K562 (cell line): ENCODE results near the gene RIPK4. TPM values are rescaled to one million over a fixed set of nuclear protein-coding genes. Genes with fewer than 3 reads are reported as not detected.

ENCODE experiments used
- ATAC-seq: fragments of 200-7000 bp; cut with Tn5 transposase; 3 replicates; pipeline ENCODE4 v1.9.1; 2020; ENCODE audit warnings: moderate library complexity
- BruUV-seq: library from RNA; stranded (reverse); fragments of 400-500 nt; replicated peaks from 2 replicates; lab custom pipeline; 2021; lab: Mats Ljungman, UMichigan
- CTCF ChIA-PET: fragments of 300-600 bp; formaldehyde crosslinking; extraction: SDS; loops from one replicate; lab custom pipeline; 2021; ENCODE audit warnings: low intra/inter-chr PET ratio; lab: Yijun Ruan, JAX
- POLR2A ChIA-PET: fragments of 300-600, 350-650 bp; sonication (Branson Sonifier 250); formaldehyde crosslinking; extraction: SDS; loops from one replicate; lab custom pipeline; 2021; ENCODE audit warnings: antibody characterized with exemption, inconsistent platforms; lab: Yijun Ruan, JAX
- DNase-seq, 4 experiments: peaks; one replicate each; pipeline versions ENCODE4 v3.0.0 to v3.0.0-alpha.2; 2011 to 2018; ENCODE audit warnings: low spot score in 3 of 4, mixed read lengths in 3 of 4; ENCODE audit errors: extremely low read depth in 1 of 4
- FAIRE-seq: peaks from 2 replicates; lab custom pipeline; 2011; peaks lifted over from hg19 to GRCh38; lab: Jason Lieb, UNC
- H2AFZ ChIP-seq: 2 replicates; pipeline ENCODE4 v1.6.0; 2011; ENCODE audit warnings: low read depth, low read length, control low read depth, inconsistent platforms
- H3K27ac ChIP-seq: fragments of 200-600 bp; 3 replicates; pipeline ENCODE4 v1.8.0; 2011; ENCODE audit warnings: low read depth, mild to moderate bottlenecking, control low read depth, inconsistent platforms, low read length, moderate library complexity, mixed read lengths; ENCODE audit errors: extremely low read depth
- H3K27me3 ChIP-seq, 2 experiments: fragments of 300-600 bp in 1 of 2; 2 replicates in 1 of 2; 3 replicates in 1 of 2; pipeline versions ENCODE4 v1.6.0 to v1.8.0; 2011; ENCODE audit warnings: inconsistent platforms in 2 of 2, low read length in 2 of 2, mild to moderate bottlenecking in 1 of 2, mixed read lengths in 1 of 2, moderate library complexity in 1 of 2; ENCODE audit not compliant: control insufficient read depth in 2 of 2, insufficient read depth in 2 of 2
- H3K36me3 ChIP-seq: fragments of 300-600 bp; 3 replicates; pipeline ENCODE4 v1.8.0; 2011; ENCODE audit warnings: mild to moderate bottlenecking, low read length, inconsistent platforms; ENCODE audit not compliant: control insufficient read depth, insufficient read depth
- H3K4me1 ChIP-seq, 2 experiments: fragments of 200-600 bp in 1 of 2; replicated peaks in 1 of 2; 2 replicates in 1 of 2; 3 replicates in 1 of 2; pipeline versions ENCODE4 v1.5.1 to v1.8.0; 2011; ENCODE audit warnings: inconsistent platforms in 2 of 2, low read length in 2 of 2, mild to moderate bottlenecking in 1 of 2, mixed read lengths in 1 of 2, moderate library complexity in 1 of 2; ENCODE audit not compliant: control insufficient read depth in 2 of 2, insufficient read depth in 2 of 2
- H3K4me2 ChIP-seq: 2 replicates; pipeline ENCODE4 v1.6.1; 2011; ENCODE audit warnings: low read length, control low read depth, inconsistent platforms, mixed read lengths; ENCODE audit not compliant: insufficient read depth
- H3K4me3 ChIP-seq: fragments of 200-600 bp; sonication (generic), shearing (Covaris generic); 2 replicates; pipeline ENCODE4 v1.5.1; 2016; ENCODE audit warnings: control low read depth, inconsistent platforms
- H3K79me2 ChIP-seq: fragments of 200-600 bp; 3 replicates; pipeline ENCODE4 v1.8.0; 2011; ENCODE audit warnings: low read length, inconsistent platforms; ENCODE audit not compliant: control insufficient read depth, insufficient read depth
- H3K9ac ChIP-seq, 2 experiments: 2 replicates each; pipeline versions ENCODE4 v1.6.0 to v1.6.1; 2011; ENCODE audit warnings: low read depth in 2 of 2, low read length in 2 of 2, control low read depth in 1 of 2, inconsistent platforms in 1 of 2, mild to moderate bottlenecking in 1 of 2, mixed read lengths in 1 of 2; ENCODE audit not compliant: insufficient read depth in 1 of 2
- H3K9me1 ChIP-seq: one replicate; pipeline ENCODE4 v1.6.0; 2011; ENCODE audit warnings: inconsistent platforms, mild to moderate bottlenecking, low read length, moderate library complexity; ENCODE audit not compliant: control insufficient read depth, insufficient read depth
- H3K9me3 ChIP-seq: replicated peaks from 2 replicates; pipeline ENCODE4 v1.5.1; 2011; ENCODE audit warnings: low read depth, low read length, inconsistent platforms; ENCODE audit not compliant: control insufficient read depth, insufficient read depth
- H4K20me1 ChIP-seq: replicated peaks from 2 replicates; pipeline ENCODE4 v1.6.1; 2011; ENCODE audit warnings: low read length, inconsistent platforms, mixed read lengths; ENCODE audit not compliant: control insufficient read depth, insufficient read depth
- ARHGAP35 ChIP-seq: fragments of 450-650 bp; IDR thresholded peaks from 2 replicates; pipeline ENCODE4 v1.6.1; 2018; ENCODE audit not compliant: partially characterized antibody
- BCOR ChIP-seq: fragments of 450-650 bp; IDR thresholded peaks from 2 replicates; pipeline ENCODE4 v1.6.1; 2016
- CBX2 ChIP-seq: fragments of 200-600 bp; sonication (generic); IDR thresholded peaks from one replicate; pipeline ENCODE4 v1.6.1; 2012; ENCODE audit warnings: mild to moderate bottlenecking, low read length, inconsistent platforms; ENCODE audit not compliant: insufficient read depth, poor library complexity, severe bottlenecking
- CEBPZ ChIP-seq: fragments of 150-350 bp; IDR thresholded peaks from 2 replicates; pipeline ENCODE4 v1.6.1; 2014; ENCODE audit warnings: low read depth, mild to moderate bottlenecking, low read length, borderline replicate concordance
- E2F1 ChIP-seq: sonication (generic); formaldehyde crosslinking; IDR thresholded peaks from 2 replicates; pipeline ENCODE4 v1.8.1; 2023; ENCODE audit warnings: mild to moderate bottlenecking, missing genetic modification reagents, moderate library complexity
- EHMT2 ChIP-seq: fragments of 450-650 bp; IDR thresholded peaks from 2 replicates; pipeline ENCODE4 v1.6.1; 2018; ENCODE audit warnings: antibody characterized with exemption
- FOXJ2 ChIP-seq: fragments of 200-800 bp; sonication (Bioruptor generic); IDR thresholded peaks from 2 replicates; pipeline ENCODE4 v1.6.1; 2016; ENCODE audit warnings: missing genetic modification characterization, missing compliant biosample characterization
- PRMT5 ChIP-seq: sonication (generic); formaldehyde crosslinking; IDR thresholded peaks from 2 replicates; pipeline ENCODE4 v1.5.0; 2020; ENCODE audit warnings: missing genetic modification reagents
- RHOXF2B ChIP-seq: fragments of 250-450 bp; sonication (Bioruptor Pico); conservative IDR thresholded peaks from 2 replicates; pipeline ENCODE4 v1.5.1; 2021
- TAF9B ChIP-seq: fragments of 450-650 bp; IDR thresholded peaks from 2 replicates; pipeline ENCODE4 v1.6.1; 2018; ENCODE audit warnings: mild to moderate bottlenecking; ENCODE audit not compliant: partially characterized antibody
- XRCC4 ChIP-seq: IDR thresholded peaks from one replicate; pipeline ENCODE4 v1.6.1; 2011; ENCODE audit not compliant: insufficient read depth, insufficient read length; ENCODE audit errors: extremely low read depth
- ZBED1 ChIP-seq: IDR thresholded peaks from 2 replicates; pipeline ENCODE4 v1.6.1; 2014
- ZNF445 ChIP-seq: fragments of 250-450 bp; sonication (Bioruptor Pico); IDR thresholded peaks from 2 replicates; pipeline ENCODE4 v1.4.0; 2020; ENCODE audit warnings: low read depth, mild to moderate bottlenecking, moderate library complexity
- ZNF511 ChIP-seq: sonication (generic); formaldehyde crosslinking; IDR thresholded peaks from 2 replicates; pipeline ENCODE4 v1.8.0; 2022; ENCODE audit warnings: mild to moderate bottlenecking, missing genetic modification reagents
- ZNF778 ChIP-seq: fragments of 450-650 bp; formaldehyde crosslinking; IDR thresholded peaks from 2 replicates; pipeline ENCODE4 v1.4.0; 2020; ENCODE audit warnings: mild to moderate bottlenecking, moderate library complexity
- WGBS: fragments of 100-300 bp; shearing (Covaris generic); methylation state at CpG from one replicate; pipeline ENCODE4 v1.1.6; 2016; ENCODE audit warnings: low coverage, mixed read lengths; ENCODE audit not compliant: insufficient coverage; ENCODE audit errors: missing lambda C conversion rate; 5-methylcytosine and 5-hydroxymethylcytosine counted together
- in situ Hi-C: fragments of 300-500 bp; cut with MboI; formaldehyde crosslinking; loops from 4 replicates; pipeline ENCODE4 v1.15.0; 2018; ENCODE audit warnings: inconsistent platforms, mixed read lengths
- intact Hi-C: fragments of 100-400 bp; cut with micrococcal nuclease; formaldehyde crosslinking; loops from 2 replicates; pipeline ENCODE4 v1.14.2; 2022
- polyA plus RNA-seq, 8 experiments: library from polyadenylated mRNA; depleted of rRNA in 4 of 8; stranded (reverse) in 5 of 8; unstranded in 3 of 8; fragments of >200 nt; fragmentation: Nextera tagmentation in 2 of 8; fragmentation: Illumina TruSeq in 1 of 8; extraction: Ambion mirVana in 2 of 8; extraction: Trizol in 1 of 8; gene quantifications; 2 replicates each; pipeline versions ENCODE4 v1.2.1 to v1.2.3, GENCODE V29; 2011 to 2014; ENCODE audit warnings: inconsistent platforms in 1 of 8, missing spikeins in 1 of 8
- total RNA-seq, 7 experiments: library from RNA; depleted of rRNA in 6 of 7; stranded (reverse); fragments of >200 nt in 6 of 7; fragmentation: Illumina TruSeq in 2 of 7; extraction: Trizol in 2 of 7; gene quantifications; 2 replicates each; pipeline versions ENCODE4 v1.2.1 to v1.2.3, GENCODE V29; 2011 to 2021; ENCODE audit warnings: low replicate concordance in 1 of 7

The RIPK4 gene
- total and polyA plus RNA-seq, 9 of the 15 experiments (the other 6 are each of a cell fraction or from before 2014, with no cell fraction given): not detected

GRCh38 chr21:41755258-41755933, 11.5 kb downstream of the RIPK4 start (continued):
- TF ChIP-seq FOXJ2: no peak
- TF ChIP-seq EHMT2: no peak
- no peak for TF ChIP-seq CBX2

GRCh38 chr21:41754479-41754891, 12.4 kb downstream of the RIPK4 start:
- Histone ChIP-seq H3K4me3 (no peak overlapping the region), H3K9me1 (peaks cover 3% of the 10 kb centered on the region), H2AFZ (no peak overlapping the region), H3K27ac (no peak overlapping the region), H3K9ac (no peak overlapping the region), H3K36me3 (no peaks in the 10 kb centered on the region), H3K9me3 (no peaks in the 10 kb centered on the region), H4K20me1 (peaks cover 21% of the 10 kb centered on the region; the same call in 1 of the 2 replicates), H3K27me3 (peaks cover 65 to 81% of the 10 kb centered on the region in 2 experiments), H3K79me2 (no peaks in the 10 kb centered on the region), H3K4me1 (no peaks in the 10 kb centered on the region; a peak in 1 of 5 replicates), H3K4me2 (no peak overlapping the region)
- ATAC-seq (peak; percentile 70), FAIRE-seq (no peak), DNase-seq (no peak)
- in situ Hi-C loops: no loop called here
- 1% methylated on average over 8 of the region's 10 CpGs for WGBS
- intact Hi-C loops: no loop called here
- no TSS peak for BruUV-seq
- CTCF ChIA-PET: interaction anchor here (0.5 kb wide), 1 partner anchor 1604 kb away, joined by 3 read pairs; no protein-coding TSS in a partner anchor
- POLR2A ChIA-PET: no interaction called here
- TF ChIP-seq BCOR: no peak
- TF ChIP-seq TAF9B: no peak
- no peak for TF ChIP-seq ZNF445 (CRISPR knock-in tag)
- TF ChIP-seq ZNF778 (CRISPR knock-in tag): no peak
- no peak for TF ChIP-seq E2F1 (CRISPR knock-in tag)
- no peak for TF ChIP-seq ZNF511 (CRISPR knock-in tag)
- TF ChIP-seq XRCC4: no peak
- TF ChIP-seq RHOXF2B: no peak
- no peak for TF ChIP-seq ARHGAP35
- no peak for TF ChIP-seq PRMT5
- no peak for TF ChIP-seq ZBED1
- no peak for TF ChIP-seq CEBPZ
